ENCODE results near the gene IL17RC.
"Not testable (repeated sequence)": the region's sequence is repeated elsewhere in the genome, so short reads cannot be mapped to it uniquely, and the experiment has no call there.

IL17RC gene

GRCh38 chr3:9916734-9917680 is at the start of gene IL17RC:
IL17RC (plus strand) TSS chr3:9917098; CDS start chr3:9917316, 218 bp downstream.
- peak; percentile 77 for DNase-seq

GRCh38 chr3:9867106-9867505 is 49.8 kb upstream of the IL17RC start:
- no peak for DNase-seq

- no peak for DNase-seq
These were observed 46.9 kb upstream of the IL17RC start for GRCh38 chr3:9869955-9870354.

- DNase-seq: peak; percentile 21
These were observed 45.9 kb upstream of the IL17RC start for GRCh38 chr3:9870978-9871377.

- not testable (repeated sequence) for DNase-seq
These were observed 44.8 kb upstream of the IL17RC start for GRCh38 chr3:9872067-9872466.

GRCh38 chr3:9875448-9875847 is 41.5 kb upstream of the IL17RC start:
- peak; percentile 61 for DNase-seq

- not testable (repeated sequence) for DNase-seq
These were observed 40.6 kb upstream of the IL17RC start for GRCh38 chr3:9876255-9876654.

GRCh38 chr3:9876991-9877390 is 39.9 kb upstream of the IL17RC start:
- DNase-seq: no peak

- no peak for DNase-seq
These were observed 38.2 kb upstream of the IL17RC start for GRCh38 chr3:9878700-9879099.

GRCh38 chr3:9879830-9880549 is 36.9 kb upstream of the IL17RC start, which contains the start of gene CIDEC:
CIDEC (minus strand) TSS chr3:9880253; CDS start chr3:9878486, 1,767 bp downstream.
- DNase-seq: no peak

- peak; percentile 32 for DNase-seq
These were observed 35.5 kb upstream of the IL17RC start for GRCh38 chr3:9881441-9881840.

- no peak for DNase-seq
These were observed 33.0 kb upstream of the IL17RC start for GRCh38 chr3:9883706-9884554.

- no peak for DNase-seq
These were observed 32.2 kb upstream of the IL17RC start for GRCh38 chr3:9884555-9885165.

GRCh38 chr3:9886328-9886727 is 30.6 kb upstream of the IL17RC start:
- no peak for DNase-seq

GRCh38 chr3:9887480-9887879 is 29.4 kb upstream of the IL17RC start:
- DNase-seq: no peak

GRCh38 chr3:9888540-9888939 is 28.4 kb upstream of the IL17RC start:
- no peak for DNase-seq

- no peak for DNase-seq
These were observed 27.5 kb upstream of the IL17RC start for GRCh38 chr3:9889405-9889804.

- DNase-seq: peak; percentile 70
These were observed 26.4 kb upstream of the IL17RC start, which contains the start of gene JAGN1 for GRCh38 chr3:9890249-9891071. JAGN1 (plus strand) TSS chr3:9890610; CDS start chr3:9890723, 113 bp downstream.

- no peak for DNase-seq
These were observed 25.8 kb upstream of the IL17RC start for GRCh38 chr3:9891072-9891622.

GRCh38 chr3:9893739-9894138 is 23.2 kb upstream of the IL17RC start:
- no peak for DNase-seq

GRCh38 chr3:9895715-9896114 is 21.2 kb upstream of the IL17RC start:
- DNase-seq: not testable (repeated sequence)
